Duodenal mucosa (tissue), 2 donors: ENCODE measurements around the gene SLC19A1.
"Not testable (repeated sequence)": the region's sequence is repeated elsewhere in the genome, so short reads cannot be mapped to it uniquely, and the experiment has no call there.

Experiments used
- H3K27ac ChIP-seq: one replicate; pipeline ENCODE4 v1.7.0; 2013; ENCODE audit warnings: low read depth, low read length
- H3K27me3 ChIP-seq, 2 donors: one replicate each; pipeline ENCODE4 v1.7.0; 2013; ENCODE audit warnings: low read length in 2 of 2, control low read depth in 1 of 2; ENCODE audit not compliant: insufficient read depth in 2 of 2, control insufficient read depth in 1 of 2
- H3K36me3 ChIP-seq, 2 donors: one replicate each; pipeline ENCODE4 v1.7.0; 2013; ENCODE audit warnings: low read length in 2 of 2, control low read depth in 1 of 2; ENCODE audit not compliant: insufficient read depth in 2 of 2, control insufficient read depth in 1 of 2
- H3K4me1 ChIP-seq, 2 donors: one replicate each; pipeline ENCODE4 v1.7.0; 2013; ENCODE audit warnings: low read length in 2 of 2, control low read depth in 1 of 2; ENCODE audit not compliant: insufficient read depth in 2 of 2, control insufficient read depth in 1 of 2
- H3K4me3 ChIP-seq, 2 donors: one replicate each; pipeline ENCODE4 v1.7.0; 2013; ENCODE audit warnings: low read length in 2 of 2, low read depth in 1 of 2
- H3K9ac ChIP-seq, 2 donors: one replicate each; pipeline ENCODE4 v1.7.0; 2013; ENCODE audit warnings: low read length in 2 of 2, low read depth in 1 of 2
- H3K9me3 ChIP-seq, 2 donors: one replicate each; pipeline ENCODE4 v1.7.0; 2013; ENCODE audit warnings: low read length in 2 of 2, control low read depth in 1 of 2; ENCODE audit not compliant: control insufficient read depth in 1 of 2

SLC19A1 gene

DNA sequence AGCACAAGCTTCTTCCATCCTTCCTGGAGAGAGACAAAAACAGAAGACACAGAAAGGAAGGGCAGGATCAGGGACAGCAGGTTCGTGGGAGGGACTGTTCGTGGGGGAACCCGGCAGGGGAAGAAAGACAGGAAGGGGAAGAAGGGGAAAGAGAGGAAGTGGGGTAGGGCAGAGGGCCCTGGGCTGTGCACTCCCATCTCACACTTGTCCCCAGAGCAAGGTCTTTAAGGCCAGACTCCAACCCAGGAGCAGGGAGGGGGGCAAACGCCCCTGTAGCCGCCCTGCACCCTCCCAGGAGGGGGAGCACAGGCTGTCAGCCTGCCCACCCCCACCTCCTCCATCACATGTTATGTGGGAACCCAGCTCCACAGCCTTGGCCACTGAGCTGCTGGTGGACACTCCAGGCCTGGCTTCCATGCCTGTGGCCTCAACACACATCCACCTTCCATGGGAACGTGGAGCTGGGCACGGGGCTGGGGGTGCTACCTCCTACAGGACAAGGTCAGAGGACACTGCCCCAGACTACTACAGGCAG is 9.3 kb downstream of the SLC19A1 start:
- no peaks in the 10 kb centered on the region for H3K27me3 ChIP-seq
- H3K36me3 ChIP-seq = peaks cover 12 to 28% of the 10 kb centered on the region in 2 donors
- H3K4me3 ChIP-seq = peak overlapping the region in 1 of 2 donors; percentile 6
- no peaks in the 10 kb centered on the region for H3K9me3 ChIP-seq
- no peak overlapping the region for H3K27ac ChIP-seq
- H3K4me1 ChIP-seq = peaks cover 24 to 28% of the 10 kb centered on the region in 2 donors
- H3K9ac ChIP-seq = peak overlapping the region; percentile 10 to 51

DNA sequence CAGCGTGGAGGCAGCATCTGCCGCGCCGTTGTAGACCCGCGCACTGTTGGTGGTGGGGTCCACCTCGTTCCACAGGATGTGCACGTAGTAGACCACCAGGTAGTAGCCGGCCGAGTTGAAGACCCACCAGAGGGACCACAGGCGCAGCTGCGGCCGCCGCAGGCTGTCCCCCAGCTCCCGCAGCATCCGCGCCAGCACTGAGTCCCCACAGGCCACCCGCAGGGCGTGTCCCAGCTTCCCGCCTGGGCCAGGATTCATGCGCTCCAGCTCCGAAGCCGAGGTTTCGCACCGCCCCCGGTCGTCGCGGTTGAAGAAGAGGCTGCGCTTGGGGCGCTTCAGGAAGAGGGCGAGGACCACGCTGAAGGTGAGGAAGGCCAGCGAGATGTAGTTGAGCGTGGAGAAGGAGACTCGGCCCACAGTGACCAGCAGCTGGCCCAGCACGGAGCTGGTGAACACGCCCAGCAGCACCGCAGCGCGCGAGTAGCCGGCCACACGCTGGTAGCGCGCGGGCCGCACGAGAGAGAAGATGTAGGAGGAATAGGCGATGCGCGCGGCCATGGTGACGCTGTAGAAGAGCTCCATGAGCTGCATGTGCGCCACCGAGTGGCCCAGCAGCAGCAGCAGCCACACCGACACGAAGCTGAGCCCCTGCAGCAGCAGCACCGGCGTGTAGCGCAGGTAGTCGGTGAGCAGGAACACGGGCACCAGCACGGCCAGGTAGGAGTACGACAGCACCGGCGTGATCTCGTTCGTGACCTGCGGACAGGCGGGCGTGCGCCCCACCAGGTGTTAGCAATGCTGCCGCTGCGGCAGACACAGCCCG is 10.6 kb downstream of the SLC19A1 start:
- no peak overlapping the region for H3K27ac ChIP-seq
- no peak overlapping the region for H3K4me3 ChIP-seq
- H3K36me3 ChIP-seq = peaks cover 12 to 30% of the 10 kb centered on the region in 2 donors
- no peaks in the 10 kb centered on the region for H3K27me3 ChIP-seq
- H3K9me3 ChIP-seq = no peaks in the 10 kb centered on the region
- peaks cover 24 to 28% of the 10 kb centered on the region in 2 donors for H3K4me1 ChIP-seq
- no peak overlapping the region for H3K9ac ChIP-seq

DNA sequence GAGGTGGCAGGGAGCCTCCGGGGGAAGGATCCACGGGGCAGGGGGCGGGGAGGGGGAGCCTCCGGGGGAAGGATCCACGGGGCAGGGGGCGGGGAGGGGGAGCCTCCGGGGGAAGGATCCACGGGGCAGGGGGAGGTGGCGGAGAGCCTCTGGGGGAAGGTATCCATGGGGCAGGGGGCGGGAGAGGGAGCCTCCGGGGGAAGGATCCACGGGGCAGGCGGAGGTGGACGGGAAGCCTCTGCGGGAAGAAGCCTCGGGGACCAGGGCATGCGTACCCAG is 11.2 kb downstream of the SLC19A1 start:
- H3K9me3 ChIP-seq, H3K4me3 ChIP-seq, H3K27ac ChIP-seq, H3K9ac ChIP-seq, H3K27me3 ChIP-seq: not testable (repeated sequence)
- Histone ChIP-seq H3K36me3 (peaks cover 12 to 30% of the 10 kb centered on the region in 2 donors), H3K4me1 (peaks cover 24 to 28% of the 10 kb centered on the region in 2 donors)

DNA sequence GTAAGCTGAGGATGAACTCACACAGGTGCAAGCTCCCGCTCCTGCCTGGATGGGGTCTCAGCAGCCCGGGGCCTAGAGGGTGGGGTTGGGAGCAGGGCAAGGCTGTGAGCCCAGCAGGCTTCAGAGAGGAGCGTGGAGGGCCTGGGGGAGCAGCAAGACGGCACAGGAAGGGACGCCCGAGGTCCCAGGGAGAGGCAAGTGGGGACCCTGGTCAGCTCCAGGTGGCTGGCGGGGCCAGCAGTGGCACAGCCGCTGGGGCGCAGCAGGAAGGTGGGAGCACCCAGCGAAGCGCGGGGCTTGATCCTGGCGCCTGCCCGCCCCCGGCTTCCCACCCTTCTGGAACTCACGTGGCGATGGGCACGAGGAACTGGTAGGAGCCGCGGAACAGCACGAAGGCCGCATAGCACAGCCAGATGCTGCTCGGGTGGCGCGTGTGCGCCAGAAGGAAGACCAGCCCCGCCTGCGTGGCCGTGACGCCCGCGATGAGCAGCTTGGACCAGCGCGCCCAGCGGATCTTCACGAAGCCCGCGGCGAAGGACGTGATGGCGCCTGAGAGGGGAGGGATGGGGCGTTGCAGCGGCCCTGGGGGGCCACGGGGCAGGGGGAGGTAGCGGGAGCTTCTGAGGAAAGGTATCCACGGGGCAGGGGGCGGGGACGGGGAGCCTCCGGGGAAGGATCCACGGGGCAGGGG is 11.7 kb downstream of the SLC19A1 start:
- Histone ChIP-seq H3K4me3 (no peak overlapping the region), H3K27ac (no peak overlapping the region), H3K9me3 (no peaks in the 10 kb centered on the region), H3K27me3 (no peaks in the 10 kb centered on the region), H3K4me1 (peaks cover 25 to 29% of the 10 kb centered on the region in 2 donors), H3K36me3 (peaks cover 12 to 30% of the 10 kb centered on the region in 2 donors), H3K9ac (no peak overlapping the region)

DNA sequence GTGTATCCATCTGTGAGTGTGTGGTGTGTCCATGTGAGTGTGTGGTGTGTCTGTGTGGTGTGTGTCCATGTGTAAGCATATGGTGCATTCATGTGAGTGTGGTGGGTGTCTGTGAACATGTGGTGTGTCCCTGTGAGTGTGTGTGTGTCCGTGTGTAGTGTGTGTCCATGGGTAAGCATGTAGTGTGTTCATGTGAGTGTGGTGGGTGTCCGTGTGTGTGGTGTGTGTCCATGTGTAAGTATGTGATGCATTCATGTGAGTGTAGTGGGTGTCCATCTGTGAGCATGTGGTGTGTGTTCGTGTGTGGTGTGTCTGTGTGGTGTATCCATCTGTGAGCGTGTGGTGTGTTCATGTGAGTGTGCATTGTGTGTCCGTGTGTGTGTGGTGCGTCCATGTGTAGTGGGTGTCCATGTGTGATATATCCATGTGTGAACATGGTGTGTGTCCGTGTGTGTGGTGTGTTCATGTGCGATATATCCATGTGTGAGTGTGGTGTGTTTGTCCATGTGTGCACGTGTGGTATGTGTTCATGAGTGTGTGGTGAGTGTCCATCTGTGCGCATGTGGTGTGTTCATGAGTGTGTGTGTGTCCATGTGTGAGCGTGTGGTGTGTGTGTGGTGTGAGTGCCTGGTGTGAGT is 12.3 kb downstream of the SLC19A1 start:
- H3K36me3 ChIP-seq = peaks cover 12 to 35% of the 10 kb centered on the region in 2 donors
- peak overlapping the region in 1 of 2 donors; percentile 10 for H3K9ac ChIP-seq
- H3K4me3 ChIP-seq = no peak overlapping the region
- H3K27me3 ChIP-seq = no peaks in the 10 kb centered on the region
- H3K4me1 ChIP-seq = peaks cover 32% of the 10 kb centered on the region in 2 donors
- no peaks in the 10 kb centered on the region for H3K9me3 ChIP-seq
- no peak overlapping the region for H3K27ac ChIP-seq

DNA sequence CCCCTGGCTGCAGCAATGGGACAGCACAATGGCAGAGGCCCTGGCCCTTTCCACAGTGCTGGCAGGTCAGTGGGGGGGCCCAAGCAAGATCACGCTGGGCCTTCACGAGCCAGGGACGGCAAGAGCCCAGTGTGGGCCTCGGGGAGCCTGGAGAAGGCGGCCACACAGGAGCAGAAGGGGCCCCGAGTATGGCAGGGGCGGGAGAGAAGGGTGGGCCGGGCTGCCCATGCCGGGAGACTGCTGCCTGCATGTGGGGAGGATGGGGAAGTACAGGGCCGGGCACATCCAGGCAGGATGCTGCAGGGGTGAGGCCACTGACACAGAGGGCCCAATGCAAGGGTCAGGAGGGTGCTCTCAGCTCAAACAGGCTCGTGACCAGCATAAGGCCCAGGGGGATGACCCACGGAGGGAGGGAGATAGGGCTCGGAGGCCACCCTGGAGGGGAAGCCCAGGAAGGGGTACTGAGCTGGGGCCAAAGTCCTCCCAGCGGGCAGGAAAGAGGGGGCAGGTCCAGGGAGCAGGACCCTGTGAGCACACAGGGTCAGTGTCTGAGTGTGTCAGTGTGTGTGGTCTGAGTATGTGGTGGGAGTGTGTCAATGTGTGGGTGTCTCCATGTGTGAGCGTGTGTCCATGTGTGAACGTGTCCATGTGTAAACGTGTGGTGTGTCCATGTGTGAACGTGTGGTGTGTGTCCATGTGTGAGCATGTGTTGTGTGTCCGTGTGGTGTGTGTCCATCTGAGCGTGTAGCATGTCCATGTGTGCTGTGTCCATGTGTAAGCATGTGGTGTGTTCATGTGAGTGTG is 13.1 kb downstream of the SLC19A1 start:
- Histone ChIP-seq H3K4me3 (no peak overlapping the region), H3K9ac (no peak overlapping the region), H3K27ac (no peak overlapping the region), H3K36me3 (peaks cover 12 to 36% of the 10 kb centered on the region in 2 donors), H3K9me3 (no peaks in the 10 kb centered on the region), H3K27me3 (no peaks in the 10 kb centered on the region), H3K4me1 (peaks cover 26 to 27% of the 10 kb centered on the region in 2 donors)

DNA sequence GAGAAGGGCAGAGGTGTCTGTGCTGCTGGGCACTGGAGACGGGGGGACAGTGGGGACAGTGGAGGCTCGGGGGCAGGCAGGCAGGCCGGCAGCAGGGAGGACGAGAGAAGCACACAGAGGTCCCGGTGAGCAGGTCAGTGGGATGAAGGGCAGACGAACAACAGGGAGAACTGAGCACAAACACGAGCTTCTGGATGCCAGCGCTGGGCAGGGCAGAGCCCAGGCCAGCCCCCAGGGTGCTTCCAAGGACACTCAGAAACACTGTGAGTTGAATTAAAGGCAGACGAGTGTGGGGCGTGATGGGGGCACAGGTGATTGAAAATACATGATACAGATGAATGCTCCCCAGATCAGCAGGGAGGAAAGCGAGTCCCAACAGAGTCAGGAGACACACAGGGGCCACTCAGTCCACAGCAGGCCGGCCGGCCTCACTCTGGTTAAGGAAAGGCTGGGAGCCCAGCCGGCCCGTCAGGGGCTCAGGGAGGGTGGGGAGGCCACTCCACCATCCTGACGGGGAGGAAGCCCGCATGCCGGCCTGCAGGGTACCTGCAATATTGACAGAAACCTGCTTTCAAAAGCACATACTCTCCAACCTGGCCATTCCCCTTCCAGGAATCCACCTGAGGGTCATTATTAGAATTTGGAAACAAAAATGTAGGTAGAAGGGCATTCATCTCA is 14.1 kb downstream of the SLC19A1 start:
- H3K36me3 ChIP-seq = peaks cover 12 to 36% of the 10 kb centered on the region in 2 donors

DNA sequence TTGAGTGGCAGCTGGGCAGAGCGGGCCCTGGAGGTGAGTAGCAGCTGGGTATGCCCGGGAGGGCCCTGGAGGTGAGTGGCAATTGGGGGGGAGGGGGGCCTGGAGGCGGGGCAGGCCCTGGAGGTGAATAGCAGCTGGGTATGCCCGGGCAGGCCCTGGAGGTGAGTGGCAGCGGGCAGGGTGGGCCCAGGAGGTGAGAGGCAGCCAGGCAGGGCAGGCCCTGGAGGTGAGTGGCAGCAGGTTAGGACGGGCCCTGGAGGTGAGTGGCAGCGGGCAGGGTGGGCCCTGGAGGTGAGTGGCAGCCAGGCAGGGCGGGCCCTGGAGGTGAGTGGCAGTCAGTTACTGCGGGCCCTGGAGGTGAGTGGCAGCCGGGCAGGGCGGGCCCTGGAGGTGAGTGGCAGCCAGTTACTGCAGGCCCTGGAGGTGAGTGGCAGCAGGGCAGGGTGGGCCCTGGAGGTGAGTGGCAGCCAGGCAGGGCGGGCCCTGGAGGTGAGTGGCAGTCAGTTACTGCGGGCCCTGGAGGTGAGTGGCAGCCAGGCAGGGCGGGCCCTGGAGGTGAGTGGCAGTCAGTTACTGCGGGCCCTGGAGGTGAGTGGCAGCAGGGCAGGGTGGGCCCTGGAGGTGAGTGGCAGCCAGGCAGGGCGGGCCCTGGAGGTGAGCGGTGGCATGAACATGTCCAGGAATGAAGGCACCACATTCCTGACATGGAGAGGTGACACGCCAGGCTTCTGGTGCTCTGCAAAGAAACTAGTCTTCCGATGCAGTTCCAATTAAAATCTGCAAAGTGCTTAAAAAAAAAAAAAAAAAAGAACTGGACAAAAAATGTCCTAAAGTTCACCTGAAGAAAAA is 14.9 kb downstream of the SLC19A1 start:
- not testable (repeated sequence) for H3K27ac ChIP-seq

More for the DNA sequence above, 14.1 kb downstream of the SLC19A1 start:
- H3K9me3 ChIP-seq = no peaks in the 10 kb centered on the region
- peaks cover 16 to 17% of the 10 kb centered on the region in 2 donors for H3K4me1 ChIP-seq
- no peak overlapping the region for H3K4me3 ChIP-seq
- H3K9ac ChIP-seq = no peak overlapping the region
- H3K27me3 ChIP-seq = no peaks in the 10 kb centered on the region
- H3K27ac ChIP-seq = peak overlapping the region; percentile 10

More for the DNA sequence above, 14.9 kb downstream of the SLC19A1 start:
- peaks cover 10% of the 10 kb centered on the region in 2 donors for H3K4me1 ChIP-seq
- not testable (repeated sequence) for H3K9me3 ChIP-seq, H3K4me3 ChIP-seq, H3K9ac ChIP-seq, H3K27me3 ChIP-seq
- peaks cover 12 to 41% of the 10 kb centered on the region in 2 donors for H3K36me3 ChIP-seq
